ENCODE data around the gene TUBA8. TPM values are rescaled to one million over a fixed set of nuclear protein-coding genes. Genes with fewer than 3 reads are reported as not detected.
A peak's percentile ranks its signal among the peaks of the same experiment; 100 is the strongest.

The TUBA8 gene
- total RNA-seq, 3 donors from 2014 or later, result 1.6 to 14.7 (median 2.9) TPM

GRCh38 chr22:18111759-18112330 lies 1.2 kb downstream of the TUBA8 start:
- DNase-seq (ENCODE audit: low spot score in 2 of 2), result no peak
- H3K36me3 ChIP-seq, result no peaks in the 10 kb centered on the region
- peak overlapping the region in 1 of 3 donors; percentile 61 for H3K4me3 ChIP-seq
- H3K4me1 ChIP-seq, result peaks cover 3 to 14% of the 10 kb centered on the region in 2 donors
- H3K27me3 ChIP-seq, result no peaks in the 10 kb centered on the region
- no peak overlapping the region for H3K27ac ChIP-seq
- TF ChIP-seq POLR2AphosphoS5 (IDR thresholded peaks at IDR 0.05), result no peak
- TF ChIP-seq CTCF (IDR thresholded peaks at IDR 0.05), result no peak
- no peak for TF ChIP-seq POLR2A (IDR thresholded peaks at IDR 0.05)
- H3K9me3 ChIP-seq, result no peaks in the 10 kb centered on the region
- intact Hi-C loops (cut with DNase I; ENCODE audit: low total_unique reads), result no loop called here

- H3K27ac ChIP-seq, result no peak overlapping the region
- H3K36me3 ChIP-seq, result no peaks in the 10 kb centered on the region
- no peaks in the 10 kb centered on the region for H3K9me3 ChIP-seq
- H3K27me3 ChIP-seq, result no peaks in the 10 kb centered on the region
- intact Hi-C loops (cut with DNase I; ENCODE audit: low total_unique reads), result no loop called here
- peaks cover 3 to 14% of the 10 kb centered on the region in 2 donors for H3K4me1 ChIP-seq
- TF ChIP-seq POLR2A (IDR thresholded peaks at IDR 0.05), result no peak
- TF ChIP-seq CTCF (IDR thresholded peaks at IDR 0.05), result no peak
- no peak for TF ChIP-seq POLR2AphosphoS5 (IDR thresholded peaks at IDR 0.05)
- no peak overlapping the region for H3K4me3 ChIP-seq
- no peak for DNase-seq (ENCODE audit: low spot score in 2 of 2)
These were observed 1.8 kb downstream of the TUBA8 start for GRCh38 chr22:18112440-18112839.

- Histone ChIP-seq H3K27me3 (no peaks in the 10 kb centered on the region), H3K36me3 (no peaks in the 10 kb centered on the region), H3K9me3 (no peaks in the 10 kb centered on the region), H3K27ac (no peak overlapping the region), H3K4me3 (no peak overlapping the region), H3K4me1 (peaks cover 3 to 14% of the 10 kb centered on the region in 2 donors)
- DNase-seq (ENCODE audit: low spot score in 2 of 2), result no peak
- intact Hi-C loops (cut with DNase I; ENCODE audit: low total_unique reads), result no loop called here
- TF ChIP-seq POLR2A (IDR thresholded peaks at IDR 0.05) (no peak), CTCF (IDR thresholded peaks at IDR 0.05) (no peak), POLR2AphosphoS5 (IDR thresholded peaks at IDR 0.05) (no peak)
These were observed 3.2 kb downstream of the TUBA8 start for GRCh38 chr22:18113680-18114394.

GRCh38 chr22:18114495-18114894 lies 3.9 kb downstream of the TUBA8 start:
- H3K27ac ChIP-seq, result no peak overlapping the region
- no peaks in the 10 kb centered on the region for H3K9me3 ChIP-seq
- DNase-seq (ENCODE audit: low spot score in 2 of 2), result no peak
- no peak for TF ChIP-seq CTCF (IDR thresholded peaks at IDR 0.05)
- no peak for TF ChIP-seq POLR2AphosphoS5 (IDR thresholded peaks at IDR 0.05)
- TF ChIP-seq POLR2A (IDR thresholded peaks at IDR 0.05), result no peak
- intact Hi-C loops (cut with DNase I; ENCODE audit: low total_unique reads), result no loop called here
- H3K4me1 ChIP-seq, result peaks cover 3 to 14% of the 10 kb centered on the region in 2 donors
- H3K4me3 ChIP-seq, result no peak overlapping the region
- no peaks in the 10 kb centered on the region for H3K27me3 ChIP-seq
- no peaks in the 10 kb centered on the region for H3K36me3 ChIP-seq

- peaks cover 3 to 9% of the 10 kb centered on the region in 2 donors for H3K4me1 ChIP-seq
- H3K27me3 ChIP-seq, result no peaks in the 10 kb centered on the region
- TF ChIP-seq POLR2A (IDR thresholded peaks at IDR 0.05) (no peak), CTCF (IDR thresholded peaks at IDR 0.05) (no peak), POLR2AphosphoS5 (IDR thresholded peaks at IDR 0.05) (no peak)
- no peaks in the 10 kb centered on the region for H3K9me3 ChIP-seq
- no peak overlapping the region for H3K4me3 ChIP-seq
- H3K36me3 ChIP-seq, result no peaks in the 10 kb centered on the region
- DNase-seq (ENCODE audit: low spot score in 2 of 2), result no peak
- no peak overlapping the region for H3K27ac ChIP-seq
- intact Hi-C loops (cut with DNase I; ENCODE audit: low total_unique reads), result no loop called here
These were observed 4.5 kb downstream of the TUBA8 start for GRCh38 chr22:18114976-18115652.

Measured in breast epithelium (tissue), 4 donors.